GM13977 (cell line): ENCODE data around the gene TMEM131L.

ENCODE experiments used
- DNase-seq: peaks from one replicate; pipeline ENCODE4 v3.0.0; 2012; ENCODE audit warnings: low spot score
- CTCF ChIP-seq: IDR thresholded peaks from 2 replicates; pipeline ENCODE4 v1.5.1; 2012; ENCODE audit warnings: mild to moderate bottlenecking, control low read depth; ENCODE audit not compliant: insufficient read depth; ENCODE audit errors: extremely low read depth, missing control alignments
- in situ Hi-C: fragments of 300-500 bp; cut with MboI; formaldehyde crosslinking; loops from one replicate; pipeline ENCODE4 v1.12.0; 2022; ENCODE audit warnings: low sequenced_read_pairs, low pct_unique_long_range_greater_than_20kb, mixed read lengths, inconsistent platforms; ENCODE audit not compliant: unreplicated experiment

The TMEM131L gene

DNA sequence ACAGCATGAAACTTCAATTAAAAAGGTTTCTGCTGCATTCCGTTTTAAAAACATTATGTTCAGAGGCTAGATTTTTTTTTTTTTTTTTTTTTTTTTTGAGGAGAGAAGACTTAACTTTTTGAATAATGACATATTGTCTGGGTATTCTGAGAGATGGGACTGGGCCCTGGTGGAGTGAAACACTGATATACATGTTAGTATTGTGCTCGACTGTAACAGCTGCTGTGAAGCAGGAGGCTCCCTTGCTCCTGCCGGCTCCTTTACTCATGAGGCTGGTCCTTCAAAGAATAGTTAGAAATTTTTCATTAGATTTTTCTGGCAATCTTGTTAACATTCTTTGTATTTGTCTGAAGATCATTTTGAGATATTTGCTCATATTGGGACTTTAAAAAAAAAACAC, 73.3 kb downstream of the TMEM131L start:
- no peak for TF ChIP-seq CTCF
- in situ Hi-C loops: no loop called here
- DNase-seq: no peak

- no peak for TF ChIP-seq CTCF
- no peak for DNase-seq
- in situ Hi-C loops: no loop called here
Measured at GRCh38 chr4:153541456-153542096, 75.4 kb downstream of the TMEM131L start.

DNA sequence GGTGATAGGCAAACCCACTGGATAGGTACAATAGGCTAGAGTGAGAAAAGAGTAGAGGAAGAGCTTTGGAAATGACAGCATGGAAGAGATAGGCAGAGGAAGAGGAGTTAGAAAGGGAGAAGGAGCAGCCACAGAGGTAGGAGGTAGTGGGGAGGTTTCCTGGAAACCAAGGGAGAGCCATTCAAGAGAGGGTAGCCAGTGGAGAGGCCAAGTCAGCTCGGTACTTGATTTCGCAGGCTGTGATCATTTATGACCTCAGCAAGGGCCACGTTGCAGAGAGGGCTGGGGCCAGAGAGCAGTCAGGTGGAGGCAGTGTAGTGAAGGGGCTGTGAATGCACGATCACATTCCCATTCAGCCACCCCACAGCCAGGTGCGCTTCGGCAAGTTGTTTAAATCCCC, 76.0 kb downstream of the TMEM131L start:
- DNase-seq: no peak
- in situ Hi-C loops: no loop called here

DNA sequence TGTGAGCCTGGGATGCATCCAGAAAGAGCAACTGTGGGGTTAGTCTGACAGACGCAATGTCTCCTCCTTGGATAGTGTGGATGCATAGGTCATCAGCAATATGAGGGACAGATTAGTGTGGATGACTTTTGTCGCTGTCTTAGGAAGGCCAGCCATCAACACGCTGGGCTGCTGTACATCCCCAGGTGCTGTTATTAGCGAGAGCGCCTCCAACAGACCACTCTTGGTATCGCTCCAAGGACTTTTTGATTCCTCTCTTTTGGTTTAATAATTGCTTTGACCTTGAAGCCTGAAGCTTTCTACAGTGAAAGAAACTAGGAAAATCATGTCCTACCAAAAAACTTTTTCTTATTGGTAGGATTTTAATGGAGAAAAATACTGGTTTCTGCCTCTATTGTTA, 76.7 kb downstream of the TMEM131L start:
- peak; percentile 42 for TF ChIP-seq CTCF
- in situ Hi-C loops: no loop called here
- DNase-seq: no peak

More for the DNA sequence above, 76.0 kb downstream of the TMEM131L start:
- no peak for TF ChIP-seq CTCF

DNA sequence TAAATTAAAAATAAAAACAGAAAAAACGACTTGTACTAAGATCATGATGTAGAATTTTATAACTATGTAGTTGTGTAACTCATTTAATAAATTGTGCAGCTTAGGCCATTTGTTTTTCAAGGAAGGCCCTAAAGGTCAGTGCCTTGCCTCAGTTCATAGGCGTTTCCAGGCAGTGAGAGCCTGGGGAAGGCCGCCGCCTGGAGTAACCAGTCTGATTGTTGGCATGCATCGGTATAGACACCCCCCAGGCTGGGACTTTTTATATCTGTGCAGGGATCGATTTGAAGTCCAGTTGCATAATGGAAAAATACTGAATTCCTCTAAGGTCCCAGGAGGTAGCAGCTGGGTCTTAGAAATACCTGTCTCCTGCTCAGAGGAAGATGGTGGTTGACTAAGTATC, 77.2 kb downstream of the TMEM131L start:
- no peak for DNase-seq
- TF ChIP-seq CTCF: no peak
- in situ Hi-C loops: no loop called here

GRCh38 chr4:153545822-153546221, 79.7 kb downstream of the TMEM131L start:
- no peak for TF ChIP-seq CTCF
- no peak for DNase-seq
- in situ Hi-C loops: no loop called here

GRCh38 chr4:153546280-153546679, 80.1 kb downstream of the TMEM131L start:
- no peak for DNase-seq
- TF ChIP-seq CTCF: no peak
- in situ Hi-C loops: no loop called here
